Activated CD8-positive, alpha-beta memory T cell treated with anti-CD3 and anti-CD28 coated beads, Interleukin-2, amount 50 U/mL, for 48 hours (primary cell): ENCODE results near the gene LARGE1.
"Not testable (repeated sequence)": the region's sequence is repeated elsewhere in the genome, so short reads cannot be mapped to it uniquely, and the experiment has no call there.

ENCODE experiments used
- DNase-seq: peaks from one replicate; pipeline ENCODE4 v3.0.0-alpha.2; 2020

Gene LARGE1

GRCh38 chr22:33461245-33461644 is 459.0 kb downstream of the LARGE1 start:
- DNase-seq = not testable (repeated sequence)

GRCh38 chr22:33459137-33459536 is 461.1 kb downstream of the LARGE1 start:
- DNase-seq = no peak

GRCh38 chr22:33456511-33456910 is 463.8 kb downstream of the LARGE1 start:
- DNase-seq = no peak

- no peak for DNase-seq
These were observed 465.2 kb downstream of the LARGE1 start for GRCh38 chr22:33455036-33455435.

GRCh38 chr22:33451866-33452469 is 468.3 kb downstream of the LARGE1 start:
- no peak for DNase-seq

- DNase-seq = no peak
These were observed 469.5 kb downstream of the LARGE1 start for GRCh38 chr22:33450756-33451155.

- DNase-seq = no peak
These were observed 472.5 kb downstream of the LARGE1 start for GRCh38 chr22:33447733-33448132.

GRCh38 chr22:33443683-33444082 is 476.6 kb downstream of the LARGE1 start:
- DNase-seq = no peak

- no peak for DNase-seq
These were observed 479.5 kb downstream of the LARGE1 start for GRCh38 chr22:33440756-33441155.

- DNase-seq = no peak
These were observed 482.0 kb downstream of the LARGE1 start for GRCh38 chr22:33438273-33438672.

- DNase-seq = no peak
These were observed 489.0 kb downstream of the LARGE1 start for GRCh38 chr22:33431300-33431699.

- DNase-seq = no peak
These were observed 491.0 kb downstream of the LARGE1 start for GRCh38 chr22:33429281-33429680.

- no peak for DNase-seq
These were observed 492.8 kb downstream of the LARGE1 start for GRCh38 chr22:33427461-33427860.

- no peak for DNase-seq
These were observed 493.8 kb downstream of the LARGE1 start for GRCh38 chr22:33426451-33426850.

GRCh38 chr22:33421859-33422258 is 498.4 kb downstream of the LARGE1 start:
- DNase-seq = no peak

- DNase-seq = no peak
These were observed 501.8 kb downstream of the LARGE1 start for GRCh38 chr22:33418484-33418883.

- no peak for DNase-seq
These were observed 504.9 kb downstream of the LARGE1 start for GRCh38 chr22:33415401-33415800.

- DNase-seq = no peak
These were observed 511.2 kb downstream of the LARGE1 start for GRCh38 chr22:33409079-33409478.

- DNase-seq = no peak
These were observed 515.1 kb downstream of the LARGE1 start for GRCh38 chr22:33405194-33405593.

GRCh38 chr22:33404723-33405122 is 515.6 kb downstream of the LARGE1 start:
- no peak for DNase-seq

GRCh38 chr22:33402325-33402724 is 518.0 kb downstream of the LARGE1 start:
- no peak for DNase-seq

- DNase-seq = no peak
These were observed 519.0 kb downstream of the LARGE1 start for GRCh38 chr22:33401291-33401690.

GRCh38 chr22:33400891-33401290 is 519.4 kb downstream of the LARGE1 start:
- no peak for DNase-seq

- DNase-seq = no peak
These were observed 520.0 kb downstream of the LARGE1 start for GRCh38 chr22:33400061-33400840.
